Measurements from ENCODE around the gene PLXNB1.

DNA sequence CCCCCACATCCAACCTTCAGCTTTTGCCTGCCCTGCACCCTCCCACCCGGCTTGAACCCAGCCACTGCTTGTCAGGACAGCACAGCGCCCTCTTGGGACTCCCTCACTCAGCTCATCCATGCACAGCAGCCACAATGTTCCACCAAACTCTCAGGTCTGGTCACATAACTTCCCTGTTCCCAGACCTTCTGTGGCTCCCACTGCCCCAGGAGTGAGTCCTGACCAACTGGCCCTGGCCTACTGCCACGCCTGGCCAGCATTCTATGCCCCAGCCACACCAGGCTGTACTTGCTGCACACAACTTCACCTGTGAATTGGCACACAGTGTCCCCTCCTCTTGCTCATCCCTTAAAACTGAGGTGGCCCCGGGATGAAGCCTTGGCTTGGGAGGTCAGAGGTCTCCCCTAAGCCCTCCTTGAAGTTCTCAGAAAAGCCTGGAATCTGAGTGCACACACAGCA, 21.0 kb downstream of the PLXNB1 start:
- TF ChIP-seq ZNF24 (IDR thresholded peaks at IDR 0.05) (no peak), ZBTB3 (CRISPR knock-in tag; IDR thresholded peaks at IDR 0.05; ENCODE audit: borderline replicate concordance, low read depth) (no peak), MEIS2 (CRISPR knock-in tag; IDR thresholded peaks at IDR 0.05) (no peak), RAD21 (CRISPR knock-in tag; IDR thresholded peaks at IDR 0.05) (no peak)
- TF ChIP-seq, protein P1, sequence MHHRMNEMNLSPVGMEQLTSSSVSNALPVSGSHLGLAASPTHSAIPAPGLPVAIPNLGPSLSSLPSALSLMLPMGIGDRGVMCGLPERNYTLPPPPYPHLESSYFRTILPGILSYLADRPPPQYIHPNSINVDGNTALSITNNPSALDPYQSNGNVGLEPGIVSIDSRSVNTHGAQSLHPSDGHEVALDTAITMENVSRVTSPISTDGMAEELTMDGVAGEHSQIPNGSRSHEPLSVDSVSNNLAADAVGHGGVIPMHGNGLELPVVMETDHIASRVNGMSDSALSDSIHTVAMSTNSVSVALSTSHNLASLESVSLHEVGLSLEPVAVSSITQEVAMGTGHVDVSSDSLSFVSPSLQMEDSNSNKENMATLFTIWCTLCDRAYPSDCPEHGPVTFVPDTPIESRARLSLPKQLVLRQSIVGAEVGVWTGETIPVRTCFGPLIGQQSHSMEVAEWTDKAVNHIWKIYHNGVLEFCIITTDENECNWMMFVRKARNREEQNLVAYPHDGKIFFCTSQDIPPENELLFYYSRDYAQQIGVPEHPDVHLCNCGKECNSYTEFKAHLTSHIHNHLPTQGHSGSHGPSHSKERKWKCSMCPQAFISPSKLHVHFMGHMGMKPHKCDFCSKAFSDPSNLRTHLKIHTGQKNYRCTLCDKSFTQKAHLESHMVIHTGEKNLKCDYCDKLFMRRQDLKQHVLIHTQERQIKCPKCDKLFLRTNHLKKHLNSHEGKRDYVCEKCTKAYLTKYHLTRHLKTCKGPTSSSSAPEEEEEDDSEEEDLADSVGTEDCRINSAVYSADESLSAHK (CRISPR knock-in tag; IDR thresholded peaks at IDR 0.05; ENCODE audit: borderline replicate concordance), result no peak

All from HepG2 (cell line).